HG03095 (cell line): Measurements from ENCODE around the gene FRAS1.
"Not testable (repeated sequence)": the region's sequence is repeated elsewhere in the genome, so short reads cannot be mapped to it uniquely, and the experiment has no call there.

Source experiments
- ATAC-seq: cut with Tn5 transposase; IDR thresholded peaks from one replicate; pipeline ENCODE4 v1.9.1; 2021; ENCODE audit warnings: moderate library complexity; ENCODE audit not compliant: unreplicated experiment

The FRAS1 gene

DNA sequence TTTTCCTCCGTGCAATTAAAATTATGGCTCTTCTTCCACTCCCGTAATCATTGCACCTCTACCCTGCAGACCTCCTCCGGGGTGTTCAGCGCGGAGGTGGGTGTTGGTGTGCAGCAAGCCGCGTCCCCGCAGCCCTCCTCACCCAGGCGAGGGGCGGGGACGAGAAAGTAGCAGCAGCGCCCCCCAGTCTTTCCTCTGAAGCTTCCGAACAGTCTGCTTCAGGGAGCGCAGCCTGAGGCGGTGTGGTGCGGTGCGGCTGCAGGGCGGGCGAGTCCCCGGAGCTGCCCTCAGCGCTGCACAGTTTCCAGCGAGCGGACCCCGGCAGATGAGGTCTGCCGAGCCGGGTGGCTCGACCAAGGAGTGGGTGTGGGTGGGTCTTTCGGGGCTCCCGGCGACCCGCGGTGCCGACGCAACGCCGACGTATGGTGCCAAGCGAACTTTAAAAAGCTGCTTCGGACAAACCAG lies at the start of gene FRAS1:
Gene FRAS1 (plus strand): TSS at position 189 of the 465 bp plus-strand sequence. CDS start 687 bp downstream, outside the sequence.
- ATAC-seq = no peak

DNA sequence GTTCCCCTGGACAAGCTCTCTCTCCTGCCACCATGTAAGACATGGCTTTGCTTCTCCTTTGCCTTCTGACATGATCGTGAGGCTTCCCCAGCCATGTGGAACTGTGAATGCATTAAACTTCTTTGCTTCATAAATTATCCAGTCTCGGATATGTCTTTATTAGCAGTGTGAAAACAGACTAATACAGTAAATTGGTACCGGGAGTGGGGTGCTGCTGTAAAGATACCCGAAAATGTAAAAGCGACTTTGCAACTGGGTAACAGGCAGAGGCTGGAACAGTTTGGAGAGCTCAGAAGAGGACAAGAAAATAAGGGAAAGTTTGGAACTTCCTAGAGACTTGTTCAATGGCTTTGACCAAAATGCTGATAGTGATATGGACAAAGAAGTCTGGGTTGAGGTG lies 46.1 kb upstream of the FRAS1 start:
- not testable (repeated sequence) for ATAC-seq

- ATAC-seq = no peak
These were observed 41.9 kb upstream of the FRAS1 start for GRCh38 chr4:78014889-78015886.

DNA sequence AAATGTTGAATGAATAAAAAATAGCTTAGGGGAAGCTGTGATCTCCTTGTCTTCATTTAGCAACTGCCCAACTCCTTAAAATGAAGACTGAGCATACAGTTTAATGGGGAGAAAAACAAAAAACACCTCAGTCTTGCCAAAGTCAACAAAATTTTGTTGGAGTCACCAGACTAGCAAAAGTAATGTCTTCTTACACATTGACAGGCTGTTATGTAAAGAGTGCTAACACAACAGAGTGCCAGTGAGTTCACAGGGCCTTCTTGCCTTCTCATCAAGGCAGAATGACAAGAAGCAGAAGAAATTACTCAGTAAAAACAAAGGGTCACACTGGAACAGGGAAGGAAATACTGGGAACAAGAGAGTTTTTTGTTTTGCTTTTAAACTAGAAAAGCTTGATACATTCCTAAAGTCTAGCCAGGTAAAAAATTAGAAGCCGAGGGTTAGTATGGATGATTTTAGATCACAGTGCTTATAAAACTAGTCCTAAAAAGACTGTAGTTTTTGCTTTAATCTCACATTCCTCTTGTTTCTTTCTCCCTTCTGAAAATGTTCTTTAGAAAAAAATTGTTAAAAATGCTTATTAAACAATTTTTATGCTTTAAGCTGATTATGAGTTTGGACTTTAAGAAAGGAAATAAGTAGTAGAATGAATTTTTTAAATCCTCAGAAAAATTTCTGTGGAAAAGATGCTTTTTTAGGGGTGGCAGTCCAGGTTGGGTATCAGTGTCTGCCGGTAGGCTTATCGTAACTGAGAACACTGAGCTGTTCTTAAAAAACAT lies 38.7 kb upstream of the FRAS1 start:
- no peak for ATAC-seq

GRCh38 chr4:78019414-78019813 lies 37.7 kb upstream of the FRAS1 start:
- ATAC-seq = no peak

GRCh38 chr4:78020677-78021076 lies 36.4 kb upstream of the FRAS1 start:
- no peak for ATAC-seq

DNA sequence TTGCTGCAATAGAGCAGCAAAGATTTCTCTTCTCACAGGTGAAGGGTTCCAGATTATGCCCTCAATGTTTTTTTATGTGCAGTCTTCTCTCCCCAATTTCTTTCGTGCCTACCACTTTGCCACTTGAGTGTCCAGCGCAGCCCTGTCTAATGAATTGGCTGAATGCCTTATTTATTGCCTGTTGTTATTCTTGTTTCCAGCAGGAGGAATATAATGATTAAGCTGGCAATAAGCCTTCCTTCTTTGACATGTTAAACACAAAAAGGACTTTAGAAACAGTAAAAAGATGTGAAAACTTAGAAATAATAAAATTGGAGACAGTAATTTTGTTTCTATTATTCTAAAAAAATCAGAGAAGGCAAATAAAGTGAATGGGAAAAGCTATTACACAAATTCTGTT lies 34.6 kb upstream of the FRAS1 start:
- no peak for ATAC-seq

GRCh38 chr4:78024085-78024484 lies 33.0 kb upstream of the FRAS1 start:
- ATAC-seq = no peak

- ATAC-seq = no peak
These were observed 32.5 kb upstream of the FRAS1 start for GRCh38 chr4:78024576-78025091.

GRCh38 chr4:78031417-78031950 lies 25.6 kb upstream of the FRAS1 start:
- ATAC-seq = no peak

GRCh38 chr4:78032446-78032845 lies 24.7 kb upstream of the FRAS1 start:
- no peak for ATAC-seq

DNA sequence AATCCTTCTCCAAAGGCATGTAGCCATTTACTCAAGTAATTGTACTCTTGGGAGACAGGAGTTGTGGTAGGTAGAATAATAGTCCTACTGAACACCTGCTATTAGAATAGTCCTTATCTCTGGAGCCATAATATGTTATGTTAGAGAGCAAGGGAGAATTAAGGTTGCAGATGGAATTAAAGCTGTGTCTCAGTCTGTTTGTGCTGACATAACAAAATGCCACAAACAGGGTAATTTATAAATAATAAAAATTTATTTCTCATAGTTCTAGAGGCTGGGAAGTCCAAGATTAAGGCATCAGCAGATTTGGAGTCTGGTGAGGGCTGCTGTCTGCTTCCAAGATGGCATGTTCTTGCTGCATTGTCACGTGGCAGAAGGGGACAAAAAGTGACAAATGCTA lies 24.2 kb upstream of the FRAS1 start:
- ATAC-seq = no peak

DNA sequence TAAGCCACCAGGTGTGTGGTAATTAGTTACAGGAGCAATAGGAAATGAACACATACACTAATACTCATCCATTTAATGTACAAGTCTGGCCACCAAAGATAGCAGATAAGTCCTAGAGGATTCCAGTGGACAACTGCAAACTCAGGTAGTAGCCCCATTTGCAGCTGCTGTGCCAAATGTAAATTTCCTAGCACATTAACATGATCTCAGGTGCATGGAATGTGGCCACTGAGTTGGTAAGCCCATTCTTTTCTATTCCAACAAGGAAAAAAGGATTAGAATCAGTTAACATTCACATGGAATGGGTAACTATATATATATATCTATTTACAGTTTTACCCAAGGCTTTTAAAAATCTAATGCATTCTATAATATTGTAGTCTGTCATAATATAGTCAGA lies 23.3 kb upstream of the FRAS1 start:
- no peak for ATAC-seq

- ATAC-seq = no peak
These were observed 18.4 kb upstream of the FRAS1 start for GRCh38 chr4:78038704-78039103.

DNA sequence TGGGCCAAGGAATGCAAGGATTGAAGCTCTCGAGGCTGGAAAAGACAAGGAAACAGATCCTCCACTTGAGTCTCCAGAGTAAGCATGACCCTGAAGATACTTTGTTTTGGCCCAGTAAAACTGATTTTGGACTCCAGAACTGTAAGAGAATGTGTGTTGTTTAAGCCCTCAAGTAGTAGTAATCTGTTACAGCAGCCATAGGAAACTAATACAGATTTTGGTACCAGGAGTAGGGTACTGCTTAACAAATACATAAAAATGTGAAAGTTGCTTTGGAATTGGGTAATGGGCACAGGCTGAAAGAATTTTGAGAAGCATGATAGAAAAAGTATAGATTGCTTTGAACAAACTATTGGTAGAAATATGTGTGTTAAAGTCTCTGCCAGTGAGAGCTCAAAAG lies 17.4 kb upstream of the FRAS1 start:
- ATAC-seq = no peak

GRCh38 chr4:78040431-78040830 lies 16.7 kb upstream of the FRAS1 start:
- ATAC-seq = no peak

DNA sequence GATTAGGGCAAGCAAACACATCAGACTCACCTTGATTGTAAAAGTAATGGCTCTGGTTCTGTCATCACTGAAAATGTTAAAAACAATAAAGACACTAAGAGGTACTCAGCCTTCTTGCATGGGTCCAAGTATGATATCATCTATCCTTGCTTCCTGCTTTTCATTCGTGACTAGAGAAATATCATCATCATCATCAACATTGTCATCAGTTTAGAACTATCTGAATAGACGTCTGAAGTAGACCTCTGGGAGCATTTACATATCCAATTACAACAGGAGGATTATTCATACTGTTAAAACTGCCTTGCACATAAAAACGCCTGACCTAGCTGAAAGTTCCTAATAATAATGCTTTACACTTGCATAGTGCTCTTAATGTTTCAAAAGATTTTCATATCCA lies 9.8 kb upstream of the FRAS1 start:
- ATAC-seq = no peak

DNA sequence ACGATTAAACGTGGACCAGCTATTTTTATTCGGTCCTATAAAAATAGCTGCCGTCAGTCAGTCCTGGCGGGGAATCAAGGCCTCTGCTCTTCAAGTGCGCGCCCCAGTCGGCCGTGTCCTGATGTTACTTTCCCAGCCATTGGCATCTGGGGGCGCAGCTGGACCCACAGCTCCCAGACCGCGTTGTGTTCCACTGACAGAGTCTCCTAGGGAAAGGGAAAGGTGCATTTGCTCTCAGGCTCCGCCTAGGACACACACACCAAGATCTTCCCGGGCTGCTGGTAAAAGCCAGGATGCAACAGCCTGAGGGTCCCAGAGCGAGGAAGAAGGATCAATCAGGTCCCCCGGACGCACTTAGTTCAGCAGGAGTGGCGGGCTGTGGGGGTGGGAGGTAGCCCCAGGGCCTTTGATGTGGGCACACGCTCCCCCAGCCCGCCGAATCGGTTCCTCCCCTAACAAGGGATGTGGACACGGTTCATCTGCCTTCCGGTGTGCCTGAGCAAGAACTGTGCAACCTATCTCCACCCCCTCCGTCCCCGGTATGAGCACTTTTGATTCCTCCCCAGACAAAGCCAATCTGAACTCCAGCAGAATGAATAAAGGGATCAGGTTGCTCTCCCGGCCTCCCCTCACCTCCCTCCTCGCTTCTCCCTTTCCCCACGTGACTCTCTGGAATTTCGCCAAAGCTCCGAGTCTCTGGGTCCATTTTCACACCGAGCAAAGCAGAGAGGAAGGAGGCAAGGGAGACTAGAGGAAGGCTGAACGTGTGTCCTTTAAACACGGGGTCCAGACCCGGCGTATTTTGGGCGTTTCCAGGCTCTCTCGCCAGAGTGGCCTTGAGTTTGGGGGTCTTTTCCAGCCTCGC lies 626 bp upstream of the FRAS1 start:
- ATAC-seq = no peak

DNA sequence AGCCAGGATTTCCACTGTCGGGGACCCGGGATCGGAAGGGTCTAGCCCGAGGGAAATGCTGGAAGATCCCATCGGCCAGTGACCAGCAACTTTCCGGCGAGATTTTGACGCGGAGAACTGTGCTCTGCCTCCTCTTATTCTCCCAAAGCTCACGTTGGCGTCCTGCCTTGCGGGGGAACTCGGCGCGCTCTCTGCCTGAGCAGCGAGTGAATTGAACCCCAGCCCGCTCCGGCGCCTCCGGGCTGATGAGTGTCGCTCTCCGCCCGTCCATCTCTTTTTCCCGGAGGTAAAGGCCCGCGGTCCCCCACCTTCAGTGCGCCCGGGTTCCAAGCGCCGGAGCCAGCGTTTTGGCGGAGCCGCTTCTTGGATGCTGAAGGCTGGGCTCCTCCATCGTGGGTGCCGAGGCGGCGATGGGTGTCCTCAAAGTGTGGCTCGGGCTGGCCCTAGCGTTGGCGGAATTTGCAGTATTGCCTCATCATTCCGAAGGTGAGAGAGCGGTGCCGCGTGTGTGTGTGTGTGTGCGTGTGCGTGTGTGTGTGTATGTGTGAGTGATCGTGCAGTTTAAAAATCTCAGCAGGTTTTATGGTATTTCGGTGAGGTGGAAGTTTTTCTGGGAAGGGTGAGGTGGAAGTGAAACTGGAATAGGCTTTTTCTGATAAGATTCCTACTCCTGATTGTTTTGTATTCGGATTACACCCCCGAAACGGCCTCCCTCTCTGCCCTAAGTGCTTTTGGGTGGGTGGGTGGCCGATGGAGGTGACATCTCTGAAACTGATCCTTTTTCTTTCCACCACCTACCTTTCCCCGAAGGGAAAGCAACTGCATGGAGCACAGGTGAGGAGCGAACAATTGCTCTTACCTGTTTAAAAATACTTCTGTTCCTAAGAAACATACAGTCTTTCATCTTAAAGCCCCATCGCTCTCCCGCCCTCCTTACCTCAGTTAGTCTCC lies 752 bp downstream of the FRAS1 start:
- no peak for ATAC-seq
